NK-92 (cell line): ENCODE data around the gene OR3A3.

Experiments
- DNase-seq: peaks from one replicate; lab custom pipeline; 2025; ENCODE audit not compliant: unreplicated experiment; lab: John Stamatoyannopoulos, UW

Gene OR3A3

DNA sequence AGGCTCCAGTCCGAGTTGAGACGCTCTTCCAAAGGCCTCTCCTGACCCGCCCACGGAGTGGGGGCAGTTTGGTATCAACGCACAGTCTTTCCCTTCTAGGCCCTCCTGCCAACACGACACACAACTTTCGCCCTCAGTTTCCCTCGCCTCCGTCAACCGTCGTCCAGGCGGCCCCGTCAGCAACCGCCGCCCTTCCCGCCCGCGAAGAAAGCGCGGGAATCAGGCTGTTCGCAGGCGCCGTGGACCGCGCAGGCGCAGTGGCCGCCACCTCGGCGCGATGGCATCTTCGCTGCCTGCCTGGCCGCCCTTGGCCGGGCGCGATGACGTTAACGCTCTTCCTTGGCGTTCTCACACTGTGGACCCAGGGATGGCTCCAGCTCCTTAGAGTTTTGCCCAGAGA, 60.4 kb downstream of the OR3A3 start, which contains the start of gene SPATA22:
Gene SPATA22 (minus strand): TSS at position 221 of the 400 bp plus-strand sequence. CDS start 2,494 bp downstream, outside the sequence.
- no peak for DNase-seq

- no peak for DNase-seq
Measured at GRCh38 chr17:3472137-3472536, 61.0 kb downstream of the OR3A3 start.
